ENCODE results near the gene FBLN1. TPM values are rescaled to one million over a fixed set of nuclear protein-coding genes. Genes with fewer than 3 reads are reported as not detected.
"Not testable (repeated sequence)": the region's sequence is repeated elsewhere in the genome, so short reads cannot be mapped to it uniquely, and the experiment has no call there.

FBLN1 gene
- total RNA-seq, 4 donors from 2014 or later = 48.6 to 92.1 (median 68.9) TPM

- Histone ChIP-seq H3K9me3 (no peaks in the 10 kb centered on the region), H3K4me1 (peaks cover 4 to 25% (median 15%) of the 10 kb centered on the region in 4 donors), H3K4me3 (no peak overlapping the region), H3K27ac (peak overlapping the region; percentile 67 to 77 (median 74)), H3K27me3 (no peaks in the 10 kb centered on the region), H3K36me3 (no peaks in the 10 kb centered on the region)
- no peak for DNase-seq
- 28 to 36% methylated on average over 3 to 4 of the region's 4 CpGs for WGBS, 2 donors (ENCODE audit: low coverage in 1 of 2)
- in situ Hi-C loops (cut with MboI; ENCODE audit: low pct_ligation_motif_present in 1 of 4, low pct_unique_long_range_greater_than_20kb in 1 of 4, low sequenced_read_pairs in 3 of 4) = loop anchor here in 1 of 4 donors (25.0 kb wide), 1 partner anchor 272 kb away; no protein-coding TSS in a partner anchor
- intact Hi-C loops (cut with DNase I; ENCODE audit: low total_unique reads) = no loop called here
- TF ChIP-seq EP300 (IDR thresholded peaks at IDR 0.05; ENCODE audit: low read depth) = no peak
- TF ChIP-seq POLR2AphosphoS5 (IDR thresholded peaks at IDR 0.05) = peak; percentile 4 to 59 (median 39)
These were observed 31.9 kb downstream of the FBLN1 start for GRCh38 chr22:45534339-45535192.

- H3K4me1 ChIP-seq = peaks cover 4 to 25% (median 15%) of the 10 kb centered on the region in 4 donors
- H3K27ac ChIP-seq = peak overlapping the region; percentile 67 to 77 (median 74)
These were observed 32.6 kb downstream of the FBLN1 start for GRCh38 chr22:45535290-45535689.

GRCh38 chr22:45535835-45536234, 33.2 kb downstream of the FBLN1 start:
- H3K27me3 ChIP-seq; intact Hi-C loops (cut with DNase I; ENCODE audit: low total_unique reads); H3K9me3 ChIP-seq; DNase-seq; H3K36me3 ChIP-seq; H3K4me3 ChIP-seq: not testable (repeated sequence)
- in situ Hi-C loops (cut with MboI; ENCODE audit: low pct_ligation_motif_present in 1 of 4, low pct_unique_long_range_greater_than_20kb in 1 of 4, low sequenced_read_pairs in 3 of 4) = loop anchor here in 1 of 4 donors (25.0 kb wide), 1 partner anchor 274 kb away; no protein-coding TSS in a partner anchor
- H3K4me1 ChIP-seq = peaks cover 4 to 25% (median 15%) of the 10 kb centered on the region in 4 donors
- H3K27ac ChIP-seq = peak overlapping the region; percentile 67 to 77 (median 74)
- 83 to 86% methylated on average over 4 to 6 of the region's 6 CpGs for WGBS, 2 donors (ENCODE audit: low coverage in 1 of 2)

More at GRCh38 chr22:45535290-45535689, 32.6 kb downstream of the FBLN1 start:
- TF ChIP-seq CTCF (IDR thresholded peaks at IDR 0.05) (no peak), POLR2AphosphoS5 (IDR thresholded peaks at IDR 0.05) (no peak), EP300 (IDR thresholded peaks at IDR 0.05; ENCODE audit: low read depth) (no peak), POLR2A (IDR thresholded peaks at IDR 0.05) (no peak)
- WGBS, 2 donors (ENCODE audit: low coverage in 1 of 2) = 50 to 54% methylated on average over 4 to 7 of the region's 7 CpGs
- Histone ChIP-seq H3K27me3 (no peaks in the 10 kb centered on the region), H3K4me3 (no peak overlapping the region), H3K36me3 (no peaks in the 10 kb centered on the region), H3K9me3 (no peaks in the 10 kb centered on the region)
- no peak for DNase-seq
- in situ Hi-C loops (cut with MboI; ENCODE audit: low pct_ligation_motif_present in 1 of 4, low pct_unique_long_range_greater_than_20kb in 1 of 4, low sequenced_read_pairs in 3 of 4) = loop anchor here in 1 of 4 donors (25.0 kb wide), 1 partner anchor 273 kb away; no protein-coding TSS in a partner anchor
- intact Hi-C loops (cut with DNase I; ENCODE audit: low total_unique reads) = no loop called here

- Histone ChIP-seq H3K9me3 (no peaks in the 10 kb centered on the region), H3K4me3 (no peak overlapping the region), H3K4me1 (peaks cover 4 to 25% (median 13%) of the 10 kb centered on the region in 4 donors), H3K36me3 (no peaks in the 10 kb centered on the region), H3K27me3 (no peaks in the 10 kb centered on the region), H3K27ac (peak overlapping the region; percentile 67 to 77 (median 73))
- in situ Hi-C loops (cut with MboI; ENCODE audit: low pct_ligation_motif_present in 1 of 4, low pct_unique_long_range_greater_than_20kb in 1 of 4, low sequenced_read_pairs in 3 of 4) (loop anchor here in 1 of 4 donors (25.0 kb wide), 1 partner anchor 275 kb away; no protein-coding TSS in a partner anchor), intact Hi-C loops (cut with DNase I; ENCODE audit: low total_unique reads) (no loop called here)
- WGBS, 2 donors (ENCODE audit: low coverage in 1 of 2) = 57% methylated on average over 15 of the region's 15 CpGs; no CpG with 5 or more reads in 1 of the 2 donors
- TF ChIP-seq CTCF (IDR thresholded peaks at IDR 0.05) = no peak
- peak in 2 of 3 donors; percentile 24 to 42 for TF ChIP-seq POLR2AphosphoS5 (IDR thresholded peaks at IDR 0.05)
- no peak for TF ChIP-seq EP300 (IDR thresholded peaks at IDR 0.05; ENCODE audit: low read depth)
- peak; percentile 41 for DNase-seq
These were observed 35.1 kb downstream of the FBLN1 start for GRCh38 chr22:45537734-45538181.

- Histone ChIP-seq H3K9me3 (no peaks in the 10 kb centered on the region), H3K27ac (peak overlapping the region; percentile 67 to 77 (median 73)), H3K4me1 (peaks cover 4 to 25% (median 13%) of the 10 kb centered on the region in 4 donors), H3K4me3 (no peak overlapping the region), H3K36me3 (no peaks in the 10 kb centered on the region), H3K27me3 (no peaks in the 10 kb centered on the region)
- no peak for DNase-seq
- WGBS, 2 donors (ENCODE audit: low coverage in 1 of 2) = 48 to 55% methylated on average over 4 of the region's 4 CpGs
- intact Hi-C loops (cut with DNase I; ENCODE audit: low total_unique reads) = no loop called here
- TF ChIP-seq POLR2A (IDR thresholded peaks at IDR 0.05) (no peak), POLR2AphosphoS5 (IDR thresholded peaks at IDR 0.05) (no peak), CTCF (IDR thresholded peaks at IDR 0.05) (no peak), EP300 (IDR thresholded peaks at IDR 0.05; ENCODE audit: low read depth) (no peak)
- in situ Hi-C loops (cut with MboI; ENCODE audit: low pct_ligation_motif_present in 1 of 4, low pct_unique_long_range_greater_than_20kb in 1 of 4, low sequenced_read_pairs in 3 of 4) = loop anchor here in 1 of 4 donors (25.0 kb wide), 1 partner anchor 276 kb away; no protein-coding TSS in a partner anchor
These were observed 35.6 kb downstream of the FBLN1 start for GRCh38 chr22:45538281-45538680.

All from transverse colon (tissue), 4 donors.